Upper lobe of right lung (tissue), 1 donor: ENCODE data around the gene TCF7L1. TPM values are rescaled to one million over a fixed set of nuclear protein-coding genes. Genes with fewer than 3 reads are reported as not detected.

Source experiments
- ATAC-seq: fragments of 200-7000 bp; cut with Tn5 transposase; one replicate; pipeline ENCODE4 v1.9.1; 2020; ENCODE audit warnings: mild to moderate bottlenecking, moderate library complexity
- DNase-seq: peaks from one replicate; pipeline ENCODE4 v3.0.0-alpha.2; 2020
- H3K27ac ChIP-seq: fragments of 200-600 bp; one replicate; pipeline ENCODE4 v1.8.0; 2022
- H3K27me3 ChIP-seq: fragments of 200-600 bp; one replicate; pipeline ENCODE4 v1.8.0; 2022; ENCODE audit warnings: mild to moderate bottlenecking
- H3K36me3 ChIP-seq: fragments of 200-600 bp; one replicate; pipeline ENCODE4 v1.8.0; 2022
- H3K4me1 ChIP-seq: fragments of 200-600 bp; one replicate; pipeline ENCODE4 v1.8.0; 2022
- H3K4me3 ChIP-seq: fragments of 200-600 bp; one replicate; pipeline ENCODE4 v1.8.0; 2022; ENCODE audit warnings: mild to moderate bottlenecking
- H3K9me3 ChIP-seq: fragments of 200-600 bp; one replicate; pipeline ENCODE4 v1.8.0; 2022
- intact Hi-C: fragments of 100-400 bp; cut with DNase I; formaldehyde crosslinking; loops from one replicate; pipeline ENCODE4 v1.11.0; 2022
- total RNA-seq: library from RNA; stranded (reverse); fragmentation: NEBNext Ultra II Directional; extraction: Animal tissue kit (Norgen Biotek cat#: 25700); gene quantifications from one replicate; pipeline ENCODE4 v1.2.1, GENCODE V29; 2021
- TF ChIP-seq, protein P1 (sequence below): fragments of 200-600 bp; IDR thresholded peaks from one replicate; pipeline ENCODE4 v1.8.0; 2022; ENCODE audit warnings: antibody characterized with exemption
- donor health status: DM: no; HTN: yes; CAD: no; lungs with severe emphysema.

Gene TCF7L1
- total RNA-seq, 1 donor from 2014 or later, result 21.1 TPM

DNA sequence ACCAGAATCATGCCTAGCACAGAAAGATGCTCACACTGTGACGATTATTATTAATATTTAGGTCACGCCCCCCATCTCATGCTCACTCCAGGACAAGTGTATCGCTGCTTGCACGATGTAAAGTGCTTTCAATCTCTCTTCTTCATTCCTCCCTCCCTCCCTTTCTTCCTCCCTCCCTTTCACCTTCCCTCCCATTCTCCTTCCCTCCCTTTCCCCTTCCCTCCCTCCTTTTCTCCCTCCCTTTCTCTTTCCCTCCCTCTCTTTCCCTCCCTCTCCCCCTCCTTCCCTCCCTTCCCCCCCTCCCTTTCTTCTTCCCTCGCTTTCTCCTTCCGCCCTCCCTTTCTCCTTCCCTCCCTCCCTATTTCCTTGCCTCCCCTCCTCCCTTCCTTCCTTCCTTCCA is 175.0 kb downstream of the TCF7L1 start:
- Histone ChIP-seq H3K4me1 (peaks cover 15% of the 10 kb centered on the region), H3K9me3 (no peaks in the 10 kb centered on the region), H3K27me3 (no peaks in the 10 kb centered on the region), H3K27ac (no peak overlapping the region), H3K4me3 (no peak overlapping the region), H3K36me3 (peaks cover 30% of the 10 kb centered on the region)
- DNase-seq (no peak), ATAC-seq (no peak)
- TF ChIP-seq, protein P1, sequence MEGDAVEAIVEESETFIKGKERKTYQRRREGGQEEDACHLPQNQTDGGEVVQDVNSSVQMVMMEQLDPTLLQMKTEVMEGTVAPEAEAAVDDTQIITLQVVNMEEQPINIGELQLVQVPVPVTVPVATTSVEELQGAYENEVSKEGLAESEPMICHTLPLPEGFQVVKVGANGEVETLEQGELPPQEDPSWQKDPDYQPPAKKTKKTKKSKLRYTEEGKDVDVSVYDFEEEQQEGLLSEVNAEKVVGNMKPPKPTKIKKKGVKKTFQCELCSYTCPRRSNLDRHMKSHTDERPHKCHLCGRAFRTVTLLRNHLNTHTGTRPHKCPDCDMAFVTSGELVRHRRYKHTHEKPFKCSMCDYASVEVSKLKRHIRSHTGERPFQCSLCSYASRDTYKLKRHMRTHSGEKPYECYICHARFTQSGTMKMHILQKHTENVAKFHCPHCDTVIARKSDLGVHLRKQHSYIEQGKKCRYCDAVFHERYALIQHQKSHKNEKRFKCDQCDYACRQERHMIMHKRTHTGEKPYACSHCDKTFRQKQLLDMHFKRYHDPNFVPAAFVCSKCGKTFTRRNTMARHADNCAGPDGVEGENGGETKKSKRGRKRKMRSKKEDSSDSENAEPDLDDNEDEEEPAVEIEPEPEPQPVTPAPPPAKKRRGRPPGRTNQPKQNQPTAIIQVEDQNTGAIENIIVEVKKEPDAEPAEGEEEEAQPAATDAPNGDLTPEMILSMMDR, result no peak
- intact Hi-C loops, result no loop called here

DNA sequence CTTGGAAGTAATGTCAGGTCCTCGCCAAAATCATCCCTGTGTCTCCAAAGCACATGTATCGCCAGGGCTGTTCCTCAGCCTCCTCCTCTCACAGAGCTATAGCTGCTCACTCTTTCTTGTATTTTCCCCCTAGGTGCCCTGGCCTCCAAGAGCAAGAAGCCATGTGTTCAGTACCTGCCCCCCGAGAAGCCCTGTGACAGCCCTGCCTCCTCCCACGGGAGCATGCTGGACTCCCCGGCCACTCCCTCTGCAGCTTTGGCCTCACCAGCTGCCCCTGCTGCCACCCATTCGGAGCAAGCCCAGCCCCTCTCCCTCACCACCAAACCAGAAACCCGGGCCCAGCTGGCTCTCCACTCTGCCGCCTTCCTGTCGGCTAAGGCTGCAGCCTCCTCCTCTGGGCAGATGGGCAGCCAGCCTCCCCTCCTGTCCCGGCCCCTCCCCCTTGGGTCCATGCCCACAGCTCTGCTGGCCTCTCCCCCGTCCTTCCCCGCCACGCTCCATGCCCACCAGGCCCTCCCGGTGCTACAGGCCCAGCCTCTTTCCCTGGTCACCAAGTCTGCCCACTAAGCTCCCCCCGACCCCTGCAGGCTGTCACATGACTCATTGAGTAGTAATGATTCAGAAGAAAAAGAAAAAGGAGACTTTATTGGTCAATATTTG is 175.8 kb downstream of the TCF7L1 start:
- peak; percentile 75 for DNase-seq
- H3K4me3 ChIP-seq, result no peak overlapping the region
- H3K4me1 ChIP-seq, result peaks cover 15% of the 10 kb centered on the region
- no peaks in the 10 kb centered on the region for H3K9me3 ChIP-seq
- peak overlapping the region; percentile 31 for H3K27ac ChIP-seq
- intact Hi-C loops, result no loop called here
- TF ChIP-seq, protein P1, result no peak
- ATAC-seq, result peak; percentile 49
- peaks cover 30% of the 10 kb centered on the region for H3K36me3 ChIP-seq
- H3K27me3 ChIP-seq, result no peaks in the 10 kb centered on the region

DNA sequence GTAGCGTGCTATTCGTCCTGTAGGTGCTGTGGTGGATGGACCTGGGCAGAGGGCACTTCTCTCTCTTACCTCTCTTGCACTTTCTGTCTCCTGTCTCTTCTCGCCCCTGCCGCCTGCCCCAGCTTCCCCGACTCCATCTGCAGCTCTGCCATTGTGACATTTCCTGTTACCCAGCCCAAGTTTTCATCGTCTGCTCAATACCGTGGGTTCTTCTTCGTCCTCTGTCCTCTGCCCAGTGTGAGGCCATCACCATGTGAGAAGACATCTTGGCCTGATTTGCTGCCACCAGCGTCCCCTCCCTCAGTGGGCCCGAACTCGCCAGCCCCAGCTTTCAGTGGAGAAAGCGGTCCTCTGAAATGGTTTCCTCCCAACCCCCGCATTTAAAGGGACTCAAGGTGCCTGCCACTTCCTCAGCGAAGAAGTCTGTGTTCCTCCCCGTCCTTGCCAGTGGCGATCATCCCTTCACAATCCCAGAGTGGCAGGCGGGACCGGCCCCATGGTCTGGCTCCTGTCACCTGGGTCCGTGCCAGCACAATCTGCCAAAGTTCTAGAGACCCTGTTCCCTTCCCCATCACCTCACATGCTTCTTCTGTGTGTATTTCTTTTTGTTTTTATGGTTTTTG is 176.6 kb downstream of the TCF7L1 start:
- H3K36me3 ChIP-seq, result peaks cover 33% of the 10 kb centered on the region
- TF ChIP-seq, protein P1, result no peak
- H3K4me1 ChIP-seq, result peaks cover 15% of the 10 kb centered on the region
- H3K9me3 ChIP-seq, result no peaks in the 10 kb centered on the region
- DNase-seq (no peak), ATAC-seq (peak; percentile 13)
- no peak overlapping the region for H3K4me3 ChIP-seq
- no peaks in the 10 kb centered on the region for H3K27me3 ChIP-seq
- intact Hi-C loops, result no loop called here
- peak overlapping the region; percentile 31 for H3K27ac ChIP-seq

DNA sequence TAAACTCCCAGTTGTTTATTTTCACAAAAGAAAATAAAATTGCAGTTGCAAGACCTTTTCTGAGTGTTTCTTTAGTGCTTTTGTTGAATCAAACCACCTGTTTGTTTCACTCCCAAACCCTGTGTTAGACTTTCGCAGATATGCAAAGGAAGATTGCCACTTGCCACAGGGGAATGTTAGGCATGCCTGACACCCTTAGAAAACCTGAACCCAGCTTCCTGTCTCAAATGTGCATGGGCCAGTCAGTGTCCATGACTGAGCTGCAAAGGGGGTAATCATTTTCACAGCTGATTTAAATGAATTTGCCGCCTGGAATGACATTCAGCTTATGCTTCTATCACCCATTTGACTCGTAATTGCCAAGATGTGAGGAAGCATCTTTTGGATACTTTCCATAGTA is 177.1 kb downstream of the TCF7L1 start:
- H3K27me3 ChIP-seq, result no peaks in the 10 kb centered on the region
- H3K4me3 ChIP-seq, result no peak overlapping the region
- DNase-seq (no peak), ATAC-seq (no peak)
- peaks cover 33% of the 10 kb centered on the region for H3K36me3 ChIP-seq
- no peaks in the 10 kb centered on the region for H3K9me3 ChIP-seq
- TF ChIP-seq, protein P1, result no peak
- H3K4me1 ChIP-seq, result peaks cover 15% of the 10 kb centered on the region
- no peak overlapping the region for H3K27ac ChIP-seq
- intact Hi-C loops, result no loop called here

DNA sequence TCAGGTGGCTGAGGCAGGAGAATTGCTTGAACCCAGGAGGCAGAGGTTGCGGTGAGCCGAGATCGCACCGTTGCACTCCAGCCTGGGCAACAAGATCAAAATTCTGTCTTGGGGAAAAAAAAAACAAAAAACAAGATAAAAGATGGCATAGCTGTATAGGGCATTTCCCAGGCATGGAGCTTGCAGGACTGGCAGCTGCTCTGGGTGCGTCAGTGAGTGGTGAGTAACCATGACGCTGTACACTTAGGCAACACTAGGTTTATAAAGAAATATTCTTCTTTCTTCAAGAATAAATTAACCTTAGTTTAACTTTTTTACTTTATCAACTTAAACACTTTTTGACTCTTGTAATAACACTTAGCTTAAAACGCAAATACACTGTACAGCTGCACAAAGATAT is 179.2 kb downstream of the TCF7L1 start:
- Histone ChIP-seq H3K27me3 (no peaks in the 10 kb centered on the region), H3K27ac (no peak overlapping the region), H3K36me3 (peaks cover 30% of the 10 kb centered on the region), H3K9me3 (no peaks in the 10 kb centered on the region), H3K4me3 (no peak overlapping the region), H3K4me1 (peaks cover 15% of the 10 kb centered on the region)
- TF ChIP-seq, protein P1, result no peak
- no peak for ATAC-seq
- DNase-seq, result no peak
- intact Hi-C loops, result no loop called here
